GF-D8 (cell line): Measurements from ENCODE around the gene MIPOL1.

ENCODE experiments used
- DNase-seq: peaks from one replicate; lab custom pipeline; 2025; lab: John Stamatoyannopoulos, UW

Gene MIPOL1

GRCh38 chr14:37597914-37598746 lies 400.4 kb downstream of the MIPOL1 start:
- DNase-seq: no peak

DNA sequence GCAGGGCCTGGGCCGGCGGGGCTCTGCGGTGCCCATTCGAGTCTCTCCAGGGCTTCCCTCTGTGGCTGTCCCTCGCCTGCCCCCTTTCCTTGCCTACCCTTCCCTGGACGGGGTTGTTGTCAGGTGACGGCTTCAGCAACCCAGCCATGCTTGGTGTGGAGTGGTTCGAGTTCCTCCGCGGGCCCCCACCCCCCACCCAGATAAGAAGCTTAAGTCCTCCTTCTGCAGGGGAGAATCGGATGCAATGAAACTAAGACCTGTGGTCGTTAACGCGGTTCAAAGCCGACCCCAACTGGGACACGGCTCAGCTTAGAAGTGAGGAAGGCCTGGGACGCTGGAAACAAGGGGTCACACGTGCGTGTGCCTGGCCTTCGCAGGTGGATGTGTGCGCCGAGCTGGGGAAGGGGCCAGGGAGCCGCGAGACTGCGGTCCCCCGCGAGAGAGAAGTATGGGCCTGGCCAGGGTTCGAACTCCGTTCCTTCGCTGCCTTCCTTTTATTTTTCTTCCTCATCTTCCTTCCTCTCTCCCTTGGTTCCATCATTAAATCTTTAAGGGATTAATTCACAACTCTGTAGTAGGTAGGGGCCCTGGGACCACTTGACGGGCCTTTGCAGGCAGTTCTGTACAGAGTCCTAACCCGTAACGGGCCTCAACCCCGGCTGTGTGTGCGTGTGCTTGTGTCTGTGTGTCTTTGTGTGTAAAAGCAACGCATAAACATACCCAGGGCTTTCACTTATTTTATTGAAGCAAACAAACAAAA lies 401.2 kb downstream of the MIPOL1 start:
- DNase-seq: no peak

DNA sequence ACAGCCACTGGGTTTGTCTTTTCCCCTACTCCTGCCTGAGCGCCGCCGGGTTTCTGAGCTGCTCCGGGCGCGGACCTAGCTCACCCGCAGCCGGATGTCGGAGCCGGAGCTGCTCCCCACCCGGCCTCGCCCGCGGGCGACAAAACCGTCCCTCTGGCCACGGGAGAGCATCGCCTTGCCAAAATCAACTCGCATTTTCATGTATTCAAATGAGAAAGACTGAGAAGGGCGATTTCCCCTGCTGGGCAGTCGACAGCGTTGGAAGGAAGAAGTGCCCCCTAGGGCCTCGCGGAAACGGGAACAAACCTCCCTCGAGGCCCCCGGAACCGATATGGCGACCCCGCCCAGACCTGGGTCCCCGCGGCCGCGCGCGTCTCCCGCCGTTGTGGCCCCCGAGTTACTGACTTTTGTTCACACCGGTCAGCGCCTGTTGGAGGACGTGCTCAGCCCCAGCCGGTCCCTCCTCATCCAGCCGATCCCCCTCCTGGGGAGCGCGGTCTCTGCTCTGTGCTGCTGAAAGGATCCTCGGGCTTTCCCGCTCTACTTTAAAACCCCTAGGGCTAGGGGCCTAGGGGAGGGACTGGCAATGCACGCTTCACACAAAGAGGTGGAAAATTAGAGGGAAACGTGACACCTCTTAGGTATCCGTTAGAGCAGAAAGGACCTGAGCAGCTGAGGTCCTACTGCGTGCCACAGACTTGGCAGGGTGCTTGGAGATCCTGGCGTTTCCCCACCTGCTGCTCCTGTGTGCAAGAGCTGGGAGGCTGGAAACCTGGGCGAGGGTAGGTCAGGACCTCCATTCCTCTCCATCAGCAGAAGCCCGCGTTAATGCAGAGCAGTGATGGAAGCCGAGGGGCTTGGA lies 402.0 kb downstream of the MIPOL1 start:
- no peak for DNase-seq

DNA sequence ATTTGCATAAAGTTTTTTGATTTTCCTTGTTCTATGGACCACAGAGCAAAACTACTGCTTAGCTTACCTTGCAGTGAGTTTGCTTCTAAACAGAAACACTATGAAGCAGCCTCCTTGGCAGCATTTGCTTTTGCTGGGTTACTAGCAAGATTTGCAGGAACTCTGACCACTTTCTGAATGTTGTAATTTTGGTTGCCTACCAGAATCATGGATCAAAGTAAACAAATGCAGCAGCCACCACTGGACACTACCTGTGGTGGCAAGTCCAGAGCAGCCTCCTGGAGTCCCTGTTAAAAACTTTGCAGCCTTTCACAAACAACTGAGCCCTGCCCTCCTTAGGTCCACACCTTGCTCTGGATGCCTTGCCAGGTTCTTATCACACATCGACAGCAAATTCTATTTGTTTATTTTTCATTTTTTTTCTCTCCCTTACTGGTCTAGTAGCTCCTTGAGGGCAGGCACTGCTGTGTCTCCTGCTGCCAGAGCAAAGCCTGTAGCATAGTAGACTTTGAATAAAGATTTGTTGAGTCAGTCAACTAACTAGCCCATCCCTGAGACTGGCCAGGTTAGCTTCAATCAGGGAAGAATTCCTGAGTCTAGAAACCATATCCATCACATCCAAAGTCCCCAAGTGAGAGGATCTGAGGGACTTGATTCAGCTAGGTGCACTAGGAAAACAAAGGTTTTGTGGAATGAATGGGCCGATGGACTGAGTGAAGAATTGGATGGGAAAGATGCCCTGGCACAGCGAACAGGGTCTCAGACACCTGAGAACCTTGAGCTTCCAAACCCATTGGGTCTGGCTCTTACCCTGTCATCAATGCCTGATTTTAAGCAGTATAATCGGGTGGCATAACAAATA lies 403.4 kb downstream of the MIPOL1 start:
- DNase-seq: no peak

GRCh38 chr14:37601865-37602264 lies 404.1 kb downstream of the MIPOL1 start:
- no peak for DNase-seq
